Stimulated activated CD8-positive, alpha-beta memory T cell treated with anti-CD3 and anti-CD28 coated beads, Interleukin-7, amount 100 ng/mL, for 1 hour (primary cell): ENCODE data around the gene RAB13.

ENCODE experiments used
- DNase-seq, 2 donors: peaks; one replicate each; pipeline ENCODE4 v3.0.0-alpha.2; 2020; ENCODE audit warnings: low read depth in 2 of 2

Gene RAB13

GRCh38 chr1:153956997-153957715 is 29.0 kb downstream of the RAB13 start:
- DNase-seq: no peak

GRCh38 chr1:153954826-153955225 is 31.3 kb downstream of the RAB13 start:
- no peak for DNase-seq

DNA sequence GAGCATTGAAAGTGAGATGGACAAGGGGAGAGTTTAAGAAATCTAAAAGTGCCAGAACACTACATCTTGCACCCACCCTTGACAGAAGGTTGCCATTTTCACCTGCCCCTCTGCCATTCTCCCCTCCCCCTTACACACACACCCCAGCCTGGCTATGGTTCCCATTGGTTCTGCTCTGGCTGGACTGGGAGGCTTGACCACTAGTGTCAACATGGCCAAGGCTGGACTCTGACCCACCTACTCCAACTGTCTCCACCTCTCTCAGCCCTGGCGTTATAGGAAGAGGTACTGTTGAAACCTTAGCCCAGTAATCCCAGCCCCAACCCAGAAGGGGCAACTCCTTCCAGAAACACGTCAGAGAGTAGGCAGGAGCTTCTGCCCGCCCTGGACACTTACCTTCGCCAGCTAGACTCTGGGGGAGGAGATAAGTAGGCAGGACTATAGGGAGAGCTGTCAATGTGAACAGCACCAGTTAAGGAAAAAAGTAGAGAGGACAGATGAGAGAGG is 32.2 kb downstream of the RAB13 start:
- DNase-seq: no peak

DNA sequence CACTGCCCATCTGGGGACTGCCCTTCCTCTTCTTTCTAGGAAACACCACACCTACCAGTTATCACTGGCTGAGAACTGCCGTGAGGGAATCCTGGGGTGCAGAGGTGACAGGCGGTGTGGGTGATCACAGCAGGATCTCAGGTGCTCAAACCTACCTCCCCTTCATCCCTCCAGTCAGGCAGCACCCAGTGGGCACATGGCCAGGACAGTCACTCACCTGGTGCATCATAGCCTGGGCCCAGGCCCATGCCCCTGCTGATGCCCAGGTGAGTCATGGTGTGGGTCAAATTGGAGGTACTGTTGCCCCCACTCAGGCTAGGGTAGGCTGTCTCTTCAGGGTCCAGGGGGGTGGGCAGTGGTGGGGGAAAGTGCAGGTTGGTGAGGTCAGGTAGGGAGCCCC is 34.3 kb downstream of the RAB13 start:
- DNase-seq: no peak

DNA sequence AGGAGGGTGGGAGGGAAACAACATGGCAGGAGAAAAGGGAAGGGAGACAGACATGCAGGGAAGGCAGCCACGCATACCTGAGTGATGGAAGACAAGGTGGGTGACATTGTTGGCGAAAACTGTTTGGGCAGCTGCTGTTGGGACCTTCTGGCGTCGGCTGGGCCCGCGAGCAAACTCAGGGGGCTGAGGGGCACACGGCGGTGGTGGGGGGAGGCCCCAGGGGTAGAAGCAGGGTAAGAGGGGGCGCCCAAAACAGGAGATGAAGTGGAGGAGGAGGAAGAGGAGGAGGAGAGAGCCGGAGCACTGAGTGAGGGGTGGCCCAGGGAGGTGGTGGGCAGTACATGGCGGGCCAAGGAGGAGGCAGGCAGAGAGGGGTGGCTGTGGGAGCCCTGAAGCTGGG is 35.0 kb downstream of the RAB13 start:
- DNase-seq: no peak

DNA sequence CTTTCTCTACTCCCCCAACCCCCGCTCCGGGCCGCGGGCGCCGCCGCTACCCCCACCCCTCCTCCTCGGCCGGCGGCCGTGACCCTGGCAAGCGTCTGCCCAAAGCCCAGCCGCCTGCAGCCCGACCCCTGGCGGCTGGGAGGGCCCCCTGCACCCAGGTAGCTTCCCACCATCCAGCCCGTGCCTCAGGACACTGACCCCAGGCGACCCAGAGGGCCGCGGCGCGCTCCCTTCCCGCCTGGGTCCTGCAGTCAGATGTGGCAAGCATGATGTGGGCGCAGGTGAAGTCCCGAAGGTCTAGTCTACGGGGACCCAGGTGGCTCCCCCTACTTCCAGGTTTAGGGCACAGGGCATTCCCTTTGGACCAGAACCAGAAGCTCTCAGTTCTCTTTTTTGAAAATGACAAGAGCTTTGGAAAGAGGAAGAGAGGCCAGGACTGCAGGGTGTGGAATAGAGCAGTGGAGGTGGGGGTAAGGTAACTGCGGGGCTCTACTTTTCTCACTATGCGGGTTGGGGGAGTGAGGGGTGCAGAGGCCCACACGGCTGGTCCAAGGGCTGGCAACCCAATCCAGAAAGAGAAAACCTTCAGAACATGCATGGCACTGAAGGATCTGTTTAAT is 39.4 kb downstream of the RAB13 start, which contains the start of gene DENND4B:
Gene DENND4B (minus strand): TSS at position 97 of the 620 bp plus-strand sequence. CDS start 2,344 bp downstream, outside the sequence.
- peak in 1 of 2 donors; percentile 51 for DNase-seq

- peak; percentile 39 to 42 for DNase-seq
Measured at GRCh38 chr1:153945795-153946621, 40.1 kb downstream of the RAB13 start.

DNA sequence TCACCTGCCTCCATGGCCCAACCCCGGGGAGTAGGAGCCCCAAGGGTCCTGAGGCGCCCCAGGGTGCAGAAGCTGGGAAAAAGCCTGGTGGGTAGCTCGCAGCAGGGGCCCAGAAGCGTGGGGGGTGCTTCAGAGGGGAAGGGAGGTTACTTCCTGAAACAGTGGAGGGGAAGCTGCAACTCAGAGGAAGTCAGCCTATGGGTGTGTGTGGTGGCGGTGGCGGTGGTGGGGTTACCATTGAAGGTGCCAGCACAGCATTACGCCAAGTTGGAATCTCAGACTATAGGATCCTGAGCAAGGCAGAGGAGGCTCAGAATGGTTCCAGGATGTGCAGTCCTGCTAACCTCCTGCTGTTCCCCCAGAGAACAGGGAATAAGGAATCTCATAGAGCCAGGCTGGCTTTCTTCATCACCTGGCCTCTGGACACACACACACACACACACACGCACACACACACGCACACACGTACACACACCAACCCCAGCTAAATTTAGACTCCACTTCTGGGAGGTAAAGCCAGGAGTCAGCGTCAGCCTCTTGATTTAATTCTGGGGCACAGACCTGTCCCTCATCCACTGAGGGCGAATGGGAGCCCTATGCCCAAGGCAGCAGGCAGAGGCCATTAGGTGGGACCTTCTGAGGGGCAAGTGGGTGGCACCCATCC is 40.9 kb downstream of the RAB13 start:
- peak; percentile 59 to 64 for DNase-seq

GRCh38 chr1:153944827-153945117 is 41.4 kb downstream of the RAB13 start:
- DNase-seq: no peak

DNA sequence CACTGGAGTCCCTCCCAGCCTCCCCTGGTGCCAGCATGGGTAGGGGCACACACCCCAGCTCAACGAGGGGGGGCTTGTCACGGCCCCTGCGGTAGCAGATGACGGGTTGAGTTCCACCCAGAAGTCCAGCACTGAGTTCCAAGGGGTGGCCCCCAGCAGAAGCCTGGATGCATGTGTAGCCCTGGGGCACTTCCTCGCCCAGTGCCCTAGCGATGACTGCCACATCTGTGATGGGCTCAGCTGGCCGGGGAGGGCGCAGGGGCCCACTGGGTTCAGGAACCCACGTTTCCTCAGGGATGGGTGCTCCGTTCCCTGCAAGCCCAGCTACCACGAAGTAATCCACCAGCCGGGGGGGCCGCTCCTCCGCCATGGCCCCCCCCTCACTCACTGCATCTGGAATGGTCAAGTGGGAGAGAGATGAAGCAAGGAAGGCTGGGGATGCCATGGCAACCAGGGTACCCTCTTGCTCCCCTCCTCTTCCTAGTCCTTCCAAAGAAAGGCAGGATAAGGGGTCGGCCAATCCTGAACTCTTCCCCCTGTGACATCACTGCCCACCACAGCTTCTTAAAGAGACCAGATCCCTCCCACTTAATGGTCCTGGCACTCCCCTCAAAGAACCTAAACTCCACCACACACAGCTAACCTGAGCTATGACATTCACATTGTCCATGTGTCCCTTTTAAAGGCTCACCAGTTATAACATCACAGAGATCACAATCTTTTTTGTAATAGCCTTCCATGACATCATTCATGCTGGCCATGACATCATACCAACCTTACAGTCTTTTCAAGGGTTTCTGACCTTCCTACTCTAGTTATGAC is 41.9 kb downstream of the RAB13 start:
- no peak for DNase-seq

DNA sequence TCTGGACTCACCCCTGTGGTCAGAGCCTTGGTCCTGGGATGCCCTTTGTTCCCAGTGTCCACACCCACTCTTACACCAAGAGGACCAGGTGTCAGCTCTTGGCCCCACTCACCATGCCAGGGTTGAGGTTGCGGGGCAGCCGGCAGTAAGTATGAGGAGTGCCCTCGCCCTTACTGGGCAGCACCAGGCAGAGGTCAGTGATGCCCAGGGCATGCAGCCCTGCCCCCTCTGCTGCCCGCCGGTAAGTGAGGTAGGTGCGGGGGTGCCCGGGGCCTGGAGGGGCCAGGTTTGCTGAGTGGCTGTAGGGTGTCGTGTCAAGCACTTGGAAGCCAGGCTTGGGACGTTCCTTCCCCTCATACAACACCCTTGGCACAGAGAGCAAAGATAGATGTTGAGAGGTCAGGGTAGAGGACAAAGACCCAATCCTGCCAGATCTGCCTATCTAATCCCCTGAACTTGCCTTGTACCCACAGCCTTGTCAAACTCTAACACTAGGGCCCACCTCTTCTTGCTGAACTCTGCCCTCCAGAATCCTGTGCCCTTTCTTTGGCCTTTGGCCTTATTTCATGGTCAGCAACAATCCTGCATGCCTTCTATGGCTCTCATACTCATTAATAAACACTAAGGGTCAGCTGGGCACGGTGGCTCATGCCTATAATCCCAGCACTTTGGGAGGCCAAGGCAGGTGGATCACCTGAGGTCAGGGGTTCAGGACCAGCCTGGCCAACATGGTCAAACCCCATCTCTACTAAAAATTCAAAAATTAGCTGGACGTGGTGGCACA is 43.2 kb downstream of the RAB13 start:
- DNase-seq: no peak

- no peak for DNase-seq
Measured at GRCh38 chr1:153941826-153942725, 44.1 kb downstream of the RAB13 start.

DNA sequence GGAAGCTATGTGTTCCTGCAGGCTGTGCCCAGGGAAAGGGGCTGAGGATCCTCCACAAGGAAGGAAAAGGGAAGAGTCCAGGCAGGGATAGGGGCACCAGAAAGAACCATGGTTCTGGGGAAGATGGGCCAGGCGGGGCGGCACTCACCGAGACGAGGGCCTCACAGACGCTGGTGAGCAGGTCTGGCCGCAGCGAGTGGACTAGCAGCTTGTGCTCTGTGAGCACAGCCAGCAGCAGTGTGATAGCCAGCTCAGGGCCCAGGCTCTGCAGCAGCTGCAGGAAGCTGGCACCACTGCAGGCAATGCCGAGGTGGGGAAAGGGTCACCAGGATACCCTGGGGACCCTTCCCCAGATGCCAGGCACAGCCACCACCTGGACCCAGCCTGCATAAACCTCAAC is 45.4 kb downstream of the RAB13 start:
- no peak for DNase-seq

DNA sequence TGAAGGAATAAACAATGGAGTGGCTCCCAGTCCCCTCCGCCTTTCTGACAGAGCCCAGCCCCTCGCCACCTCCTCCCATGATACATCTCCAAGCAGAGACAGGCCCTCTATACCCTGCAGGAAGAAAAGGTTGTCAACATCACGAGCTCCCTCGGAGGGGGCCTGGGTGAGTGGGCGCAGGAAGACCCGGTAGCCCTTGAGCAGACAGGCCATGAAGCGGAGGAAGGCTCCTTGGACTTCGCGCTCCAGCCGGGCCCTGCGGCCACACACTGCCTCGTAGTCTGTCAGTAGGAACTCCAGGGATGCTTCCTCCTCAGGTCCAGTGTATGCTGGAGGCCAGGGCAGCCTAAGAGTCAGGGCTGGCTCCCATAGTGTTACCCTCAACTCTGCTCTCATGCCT is 46.7 kb downstream of the RAB13 start:
- DNase-seq: no peak

GRCh38 chr1:153938996-153939395 is 47.1 kb downstream of the RAB13 start:
- DNase-seq: no peak

DNA sequence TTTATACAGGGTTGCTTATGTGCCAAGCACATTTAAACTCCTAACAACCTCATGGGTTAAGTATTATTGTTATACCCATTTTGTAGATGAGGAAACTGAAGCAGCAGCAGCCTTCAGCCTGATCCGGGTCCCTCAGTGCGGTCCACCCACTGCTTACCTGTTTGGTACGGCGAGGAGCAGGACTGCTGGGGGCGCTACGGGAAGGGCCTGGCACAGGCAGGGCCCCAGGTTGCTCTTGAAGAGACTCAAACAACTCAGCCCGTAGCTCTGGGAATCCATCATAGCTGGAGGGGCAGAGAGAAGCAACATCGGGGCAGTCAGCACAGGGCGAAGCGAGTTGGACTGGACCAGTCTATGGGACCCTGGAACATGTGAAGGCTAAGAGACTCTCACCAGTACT is 48.8 kb downstream of the RAB13 start:
- DNase-seq: no peak

GRCh38 chr1:153936011-153936802 is 49.9 kb downstream of the RAB13 start:
- no peak for DNase-seq

- DNase-seq: no peak
Measured at GRCh38 chr1:153934746-153935145, 51.4 kb downstream of the RAB13 start.

- DNase-seq: no peak
Measured at GRCh38 chr1:153933955-153934354, 52.2 kb downstream of the RAB13 start.
